AG08396 (cell line): ENCODE measurements around the gene DDI2.

Experiments used
- DNase-seq: peaks from one replicate; pipeline ENCODE4 v3.0.0; 2012; ENCODE audit warnings: low spot score, mixed read lengths

DDI2 gene

DNA sequence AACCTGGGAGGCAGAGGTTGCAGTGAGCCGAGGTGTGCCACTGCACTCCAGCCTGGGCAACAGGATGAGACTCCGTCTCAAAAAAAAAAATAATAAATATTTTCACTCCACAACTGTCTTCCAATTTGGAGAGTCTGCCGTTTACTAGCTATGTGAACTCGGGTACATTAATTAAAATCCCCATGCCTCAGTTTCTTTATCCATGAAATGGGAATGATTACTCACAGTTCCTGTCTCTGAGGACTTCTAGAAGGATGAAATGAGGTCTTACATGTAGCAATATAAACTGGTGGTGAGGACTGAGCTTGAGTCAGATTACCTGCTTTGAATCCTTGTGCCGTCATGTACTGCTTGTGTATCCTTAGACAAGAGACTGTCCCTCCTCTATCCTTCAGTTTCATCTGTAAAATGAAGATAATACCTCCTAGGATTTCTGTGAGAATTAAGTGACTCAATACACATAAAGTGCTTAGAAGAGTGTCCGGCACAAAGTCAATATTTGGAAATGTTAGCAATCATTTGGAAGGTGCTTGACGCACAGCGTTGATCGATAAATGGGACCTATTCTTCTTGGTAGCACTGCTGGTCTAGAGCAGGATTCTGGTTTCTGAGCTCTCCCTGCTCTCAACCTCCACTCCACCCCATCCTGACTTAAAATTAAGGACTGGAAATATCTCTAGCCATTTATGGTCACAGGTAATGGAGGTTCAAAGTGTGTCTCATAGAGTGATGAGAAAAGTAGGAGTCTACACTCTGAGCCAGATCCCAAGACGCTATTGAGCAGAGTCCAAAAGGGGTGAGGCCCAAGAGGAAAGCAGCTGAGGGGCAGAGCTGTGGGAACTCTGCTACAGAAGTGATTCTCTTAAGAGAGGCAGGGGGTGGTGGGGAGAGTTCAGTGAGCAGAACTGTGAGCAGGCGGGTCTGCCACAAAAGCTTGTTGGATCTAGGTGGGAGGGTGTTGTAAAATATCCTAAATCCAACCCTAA is 11.6 kb upstream of the DDI2 start:
- DNase-seq, result no peak

GRCh38 chr1:15609631-15610030 is 7.6 kb upstream of the DDI2 start:
- DNase-seq, result no peak

- no peak for DNase-seq
Observed at GRCh38 chr1:15610167-15610566, 7.1 kb upstream of the DDI2 start.

DNA sequence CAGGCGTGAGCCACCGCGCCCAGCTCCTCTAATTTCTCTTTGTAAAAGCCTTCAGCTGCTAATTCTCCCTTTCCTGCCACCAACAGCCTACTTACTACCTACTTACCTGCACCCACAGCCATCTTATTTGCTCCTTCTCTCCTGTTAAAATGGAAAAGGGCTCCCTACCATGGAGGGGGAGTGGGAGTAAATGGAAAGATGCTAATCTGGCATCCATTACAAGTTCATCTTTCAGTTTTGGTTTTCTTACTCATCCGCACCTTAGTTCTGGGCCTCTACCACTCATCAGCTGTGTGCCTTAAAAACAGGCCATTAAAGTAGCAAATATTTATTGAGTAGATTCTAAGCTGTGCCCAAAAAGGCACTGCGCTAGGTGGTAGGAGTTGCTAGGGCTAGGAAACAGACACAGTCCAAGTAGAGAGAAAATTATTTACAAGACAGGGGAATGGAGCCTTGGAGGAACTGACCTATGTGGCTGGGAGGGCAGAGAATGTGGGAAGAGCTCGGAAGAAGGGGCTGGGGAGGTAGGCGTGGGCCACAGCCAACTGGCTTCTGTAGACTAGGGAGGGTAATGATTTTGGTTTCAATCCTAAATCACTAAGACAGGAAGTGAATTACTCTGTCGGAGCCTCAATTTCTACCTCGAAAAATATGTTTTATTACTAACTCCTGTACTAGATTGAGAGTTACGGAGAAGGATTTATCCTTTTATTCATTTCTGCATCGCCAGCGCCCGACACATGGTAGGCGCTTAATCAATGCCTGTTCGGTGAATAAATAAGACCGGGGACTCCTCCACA is 685 bp upstream of the DDI2 start:
- DNase-seq, result peak; percentile 23

- DNase-seq, result no peak
Observed at GRCh38 chr1:15618077-15618654, 908 bp downstream of the DDI2 start.

DNA sequence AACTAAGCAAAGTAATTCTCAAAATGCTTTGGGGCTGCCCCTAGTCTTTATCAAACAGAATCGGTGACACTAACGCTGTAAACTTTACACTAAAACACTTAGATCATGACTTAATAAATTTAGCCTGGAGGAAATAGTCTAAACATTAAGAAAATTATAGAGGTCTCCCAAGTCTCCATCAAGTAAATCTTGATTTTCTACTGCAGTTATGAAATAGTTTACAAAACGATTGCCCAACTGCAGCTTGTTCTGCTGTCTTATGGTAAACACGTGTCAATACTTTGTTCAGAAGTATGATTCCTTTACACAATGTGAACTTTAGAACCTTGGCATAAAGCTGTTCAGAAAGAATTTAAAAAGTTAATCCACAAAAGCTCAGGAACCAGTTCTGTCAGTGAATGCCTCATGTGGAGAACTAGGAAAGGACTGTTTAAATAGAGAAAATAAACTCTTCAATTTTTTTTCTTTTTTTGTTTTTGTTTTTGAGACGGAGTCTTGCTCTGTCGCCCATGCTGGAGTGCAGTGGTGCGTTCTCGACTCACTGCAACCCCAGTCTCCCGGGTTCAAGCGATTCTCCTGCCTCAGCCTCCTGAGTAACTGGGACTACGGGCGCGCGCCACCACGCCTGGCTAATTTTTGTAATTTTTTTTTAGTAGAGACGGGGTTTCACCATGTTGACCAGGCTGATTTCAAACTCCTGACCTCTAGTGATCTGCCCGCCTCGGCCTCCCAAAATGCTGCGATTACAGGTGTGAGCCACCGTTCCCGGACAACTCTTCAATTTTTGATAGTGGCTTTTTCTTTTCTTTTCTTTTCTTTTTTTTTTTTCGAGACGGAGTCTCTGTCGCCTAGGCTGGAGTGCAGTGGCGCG is 1.6 kb downstream of the DDI2 start:
- DNase-seq, result peak; percentile 27

GRCh38 chr1:15620155-15620545 is 2.9 kb downstream of the DDI2 start:
- DNase-seq, result peak; percentile 31

DNA sequence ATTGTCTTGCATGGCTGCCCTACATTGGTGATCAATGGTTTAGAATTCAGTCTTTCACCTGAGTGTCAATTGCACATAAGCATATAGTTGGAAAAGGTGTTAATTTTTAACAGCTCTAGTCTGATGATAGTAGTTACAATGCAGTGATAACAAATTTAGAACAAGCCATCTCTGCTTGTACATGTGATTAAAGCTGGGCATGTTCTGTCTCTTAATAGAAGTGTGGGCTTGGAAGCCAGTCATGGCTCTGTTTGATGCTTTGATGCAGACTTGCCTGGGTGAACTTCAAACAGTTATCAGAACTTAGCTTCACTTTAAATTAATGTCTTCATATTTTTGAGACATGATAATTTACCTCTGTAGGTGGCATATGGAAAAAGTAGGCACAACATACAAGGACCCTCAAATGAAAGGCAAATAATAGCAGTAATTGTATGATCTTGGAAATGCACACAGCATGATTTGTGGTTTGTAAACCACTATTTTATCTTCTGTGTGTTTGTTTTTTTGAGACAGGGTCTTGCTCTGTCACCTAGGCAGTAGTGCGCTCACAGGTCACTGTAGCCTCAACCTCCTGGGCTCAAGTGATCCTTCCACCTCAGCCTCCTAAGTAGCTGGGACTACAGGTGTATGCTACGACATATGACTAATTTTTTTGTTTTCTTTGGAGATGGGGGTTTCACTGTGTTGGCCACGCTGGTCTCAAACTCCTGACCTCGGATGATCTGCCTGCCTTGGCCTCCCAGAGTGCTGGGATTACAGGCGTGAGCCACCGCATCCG is 3.8 kb downstream of the DDI2 start:
- no peak for DNase-seq

GRCh38 chr1:15621975-15622374 is 4.7 kb downstream of the DDI2 start:
- no peak for DNase-seq

DNA sequence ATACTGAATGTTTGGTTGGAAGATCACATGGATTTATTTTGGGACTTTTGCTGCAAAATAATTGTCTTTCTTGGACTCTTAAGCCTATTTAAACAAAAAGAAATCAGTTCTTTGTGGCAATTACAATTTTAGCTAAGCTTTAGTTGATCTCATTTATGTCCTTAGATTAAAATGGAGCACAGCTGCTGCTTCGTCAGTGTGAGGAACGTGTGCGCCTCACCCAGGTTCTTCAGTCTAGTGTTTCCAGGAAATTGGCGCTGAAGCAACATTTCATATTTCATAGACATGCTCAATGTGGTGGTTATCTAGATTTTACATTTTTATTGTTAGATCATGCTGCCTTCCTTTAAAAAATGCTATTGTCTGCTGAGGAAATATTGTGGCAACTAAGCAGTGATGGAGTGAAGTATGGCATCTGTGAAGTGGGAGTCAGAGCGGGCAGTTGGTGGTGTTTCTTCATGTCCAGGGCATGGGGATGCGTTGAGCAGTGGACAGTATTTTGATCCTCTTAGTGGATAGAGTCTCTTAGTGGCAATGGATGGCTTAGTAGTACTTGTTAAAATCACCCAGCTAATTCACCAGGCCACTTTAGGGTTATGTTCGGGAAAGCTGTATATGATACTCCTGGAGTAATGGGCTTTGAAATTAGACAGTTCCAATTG is 5.6 kb downstream of the DDI2 start:
- DNase-seq, result no peak

- DNase-seq, result no peak
Observed at GRCh38 chr1:15623435-15623834, 6.2 kb downstream of the DDI2 start.

- DNase-seq, result no peak
Observed at GRCh38 chr1:15624133-15624714, 7.0 kb downstream of the DDI2 start.

- DNase-seq, result no peak
Observed at GRCh38 chr1:15625056-15625917, 8.0 kb downstream of the DDI2 start.

DNA sequence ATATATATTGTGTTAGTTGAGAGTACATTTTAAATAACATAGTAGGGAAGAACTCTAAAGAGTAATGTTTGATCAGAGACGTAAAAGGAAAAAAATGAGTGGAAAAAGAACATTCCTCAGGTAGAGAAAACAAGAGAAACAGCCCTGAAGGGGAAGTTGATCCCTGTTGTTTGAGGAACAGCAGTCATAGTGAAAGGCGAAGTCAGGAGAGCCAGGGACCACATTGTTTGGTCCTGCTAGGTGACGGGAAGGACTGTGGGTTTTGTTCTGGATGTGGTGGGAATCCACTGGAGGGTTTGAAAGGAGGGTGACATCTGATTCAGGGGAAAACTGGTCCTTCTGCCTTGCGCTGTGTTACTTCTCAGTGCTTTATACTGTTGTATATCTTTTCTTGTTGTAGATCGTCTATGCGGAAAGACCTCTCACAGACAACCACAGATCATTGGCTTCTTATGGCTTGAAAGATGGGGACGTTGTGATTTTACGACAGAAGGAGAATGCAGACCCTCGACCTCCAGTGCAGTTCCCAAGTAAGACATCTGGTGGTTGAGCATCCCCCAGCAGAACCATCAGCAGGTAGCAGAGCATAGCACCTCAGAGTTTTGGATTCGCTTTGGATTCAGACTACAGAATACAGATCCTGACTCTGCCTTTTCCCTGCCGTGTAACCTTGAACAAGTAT is 9.2 kb downstream of the DDI2 start:
- DNase-seq, result no peak

GRCh38 chr1:15627343-15627988 is 10.2 kb downstream of the DDI2 start:
- DNase-seq, result peak; percentile 10

- DNase-seq, result no peak
Observed at GRCh38 chr1:15628003-15628402, 10.7 kb downstream of the DDI2 start.

DNA sequence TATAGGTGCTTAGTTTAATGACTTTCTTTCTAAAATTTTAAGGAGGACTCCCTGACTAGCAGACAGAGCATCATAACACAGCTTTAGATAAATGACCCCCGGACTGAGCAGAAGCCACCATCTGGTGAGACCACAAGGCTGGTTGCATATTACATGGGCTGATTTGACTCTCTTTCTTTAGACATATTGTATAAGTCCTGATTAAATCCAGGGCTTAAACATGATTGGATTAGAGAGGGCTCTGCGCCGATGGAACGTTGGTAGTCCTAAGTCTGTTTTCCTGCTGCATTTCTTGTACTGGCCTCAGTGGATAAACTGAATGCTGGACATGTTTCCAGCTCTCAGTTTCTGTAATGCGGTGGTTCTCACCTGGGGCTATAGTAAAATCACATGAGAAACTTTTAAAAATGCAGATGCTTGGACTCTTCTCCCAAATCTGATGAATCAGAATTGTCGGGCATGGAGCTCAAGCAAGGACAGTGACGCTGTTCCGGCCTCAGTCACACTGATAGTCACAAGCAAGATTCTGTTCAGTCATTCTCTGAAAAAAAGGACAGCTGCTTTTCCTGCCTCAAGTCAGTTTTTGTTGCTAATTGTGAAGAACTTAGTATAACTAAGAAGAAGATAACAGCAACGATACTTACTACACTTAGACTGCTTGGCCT is 16.6 kb downstream of the DDI2 start:
- no peak for DNase-seq
